Stimulated activated CD4-positive, alpha-beta T cell treated with anti-CD3 and anti-CD28 coated beads, Interleukin-1b, Interleukin-23, amount 100 ng/mL, for 4 hours (primary cell): ENCODE measurements around the gene PDS5B.

Experiments
- DNase-seq, 2 donors: peaks; one replicate each; pipeline ENCODE4 v3.0.0-alpha.2; 2020; ENCODE audit warnings: low read depth in 2 of 2

Gene PDS5B

GRCh38 chr13:32590266-32590665, 4.0 kb downstream of the PDS5B start:
- no peak for DNase-seq

GRCh38 chr13:32592082-32592481, 5.8 kb downstream of the PDS5B start:
- DNase-seq: no peak

GRCh38 chr13:32594157-32594738, 8.0 kb downstream of the PDS5B start:
- no peak for DNase-seq

GRCh38 chr13:32595306-32595705, 9.1 kb downstream of the PDS5B start:
- no peak for DNase-seq

GRCh38 chr13:32600890-32601289, 14.6 kb downstream of the PDS5B start:
- no peak for DNase-seq

GRCh38 chr13:32609428-32609827, 23.2 kb downstream of the PDS5B start:
- DNase-seq: no peak

GRCh38 chr13:32610538-32610937, 24.3 kb downstream of the PDS5B start:
- DNase-seq: no peak

GRCh38 chr13:32610977-32611376, 24.7 kb downstream of the PDS5B start:
- DNase-seq: no peak

GRCh38 chr13:32616883-32617511, 30.7 kb downstream of the PDS5B start:
- no peak for DNase-seq

GRCh38 chr13:32622827-32623226, 36.6 kb downstream of the PDS5B start:
- no peak for DNase-seq

- no peak for DNase-seq
These were observed 38.2 kb downstream of the PDS5B start for GRCh38 chr13:32624441-32624840.

- DNase-seq: no peak
These were observed 41.5 kb downstream of the PDS5B start for GRCh38 chr13:32627793-32628192.

GRCh38 chr13:32629313-32629712, 43.1 kb downstream of the PDS5B start:
- no peak for DNase-seq

GRCh38 chr13:32629866-32630265, 43.6 kb downstream of the PDS5B start:
- no peak for DNase-seq

- DNase-seq: no peak
These were observed 46.2 kb downstream of the PDS5B start for GRCh38 chr13:32632343-32632909.

GRCh38 chr13:32636711-32637110, 50.5 kb downstream of the PDS5B start:
- no peak for DNase-seq

- DNase-seq: peak in 1 of 2 donors; percentile 21
These were observed 52.5 kb downstream of the PDS5B start for GRCh38 chr13:32638739-32639138.

GRCh38 chr13:32639502-32640105, 53.4 kb downstream of the PDS5B start:
- peak in 1 of 2 donors; percentile 23 for DNase-seq

GRCh38 chr13:32642316-32642715, 56.1 kb downstream of the PDS5B start:
- no peak for DNase-seq

GRCh38 chr13:32642858-32643257, 56.6 kb downstream of the PDS5B start:
- no peak for DNase-seq

- no peak for DNase-seq
These were observed 59.6 kb downstream of the PDS5B start for GRCh38 chr13:32645854-32646253.

- no peak for DNase-seq
These were observed 61.7 kb downstream of the PDS5B start for GRCh38 chr13:32647926-32648325.

- peak; percentile 11 to 37 for DNase-seq
These were observed 64.6 kb downstream of the PDS5B start for GRCh38 chr13:32650705-32651311.
